H1 (cell line): ENCODE results near the gene C1RL. TPM values are rescaled to one million over a fixed set of nuclear protein-coding genes. Genes with fewer than 3 reads are reported as not detected.

ENCODE experiments used
- BCL11A ChIP-seq, 2 experiments: IDR thresholded peaks; one replicate each; pipeline ENCODE4 v1.6.1; 2011; ENCODE audit warnings: low read depth in 2 of 2, low read length in 2 of 2, mild to moderate bottlenecking in 2 of 2
- BRCA1 ChIP-seq: IDR thresholded peaks from 2 replicates; pipeline ENCODE4 v1.6.1; 2012; ENCODE audit warnings: low read depth, low read length, improper control_type of control experiment
- CTBP2 ChIP-seq: IDR thresholded peaks from 2 replicates; pipeline ENCODE4 v1.7.0; 2011; ENCODE audit warnings: borderline replicate concordance, mild to moderate bottlenecking, moderate library complexity, mixed read lengths, low read length; ENCODE audit not compliant: insufficient read depth, insufficient read length
- CTCF ChIP-seq, 3 experiments: IDR thresholded peaks; 1 replicate in 2 of 3; 2 replicates in 1 of 3; pipeline versions ENCODE4 v1.5.1 to v1.6.1; 2011; ENCODE audit warnings: low read length in 3 of 3, mild to moderate bottlenecking in 3 of 3, inconsistent platforms in 2 of 3, low read depth in 1 of 3, moderate library complexity in 1 of 3; ENCODE audit not compliant: insufficient read depth in 1 of 3; ENCODE audit errors: control extremely low read depth in 1 of 3
- E2F6 ChIP-seq: IDR thresholded peaks from 2 replicates; pipeline ENCODE4 v1.6.1; 2012; ENCODE audit warnings: inconsistent platforms
- EP300 ChIP-seq, 2 experiments: IDR thresholded peaks; 1 replicate in 1 of 2; 2 replicates in 1 of 2; pipeline ENCODE4 v1.6.1; 2011 to 2012; ENCODE audit warnings: low read depth in 2 of 2, low read length in 2 of 2, mild to moderate bottlenecking in 2 of 2, borderline replicate concordance in 1 of 2, inconsistent platforms in 1 of 2, moderate library complexity in 1 of 2
- HDAC2 ChIP-seq, 2 experiments: fragments of 300-600 bp in 1 of 2; sonication (generic) in 1 of 2; IDR thresholded peaks; 2 replicates each; pipeline ENCODE4 v1.6.1; 2011 to 2012; ENCODE audit warnings: low read depth in 2 of 2, low read length in 2 of 2, mild to moderate bottlenecking in 2 of 2, moderate library complexity in 2 of 2, borderline replicate concordance in 1 of 2, inconsistent platforms in 1 of 2
- JUN ChIP-seq: IDR thresholded peaks from 2 replicates; pipeline ENCODE4 v1.6.1; 2011; ENCODE audit warnings: low read depth, mild to moderate bottlenecking, improper control_type of control experiment, low read length
- JUND ChIP-seq: IDR thresholded peaks from 2 replicates; pipeline ENCODE4 v1.6.1; 2011; ENCODE audit warnings: mild to moderate bottlenecking, improper control_type of control experiment, low read length
- RFX5 ChIP-seq: IDR thresholded peaks from 2 replicates; pipeline ENCODE4 v1.6.1; 2011; ENCODE audit warnings: low read depth, low read length, improper control_type of control experiment, borderline replicate concordance
- SIN3A ChIP-seq, 2 experiments: IDR thresholded peaks in 1 of 2; conservative IDR thresholded peaks in 1 of 2; 2 replicates each; pipeline ENCODE4 v1.6.1; 2011 to 2012; ENCODE audit warnings: low read length in 2 of 2, improper control_type of control experiment in 1 of 2, low read depth in 1 of 2, mild to moderate bottlenecking in 1 of 2
- SIRT6 ChIP-seq: IDR thresholded peaks from one replicate; pipeline ENCODE4 v1.7.1; 2012; ENCODE audit warnings: low read length, inconsistent platforms
- SP2 ChIP-seq: IDR thresholded peaks from 2 replicates; pipeline ENCODE4 v1.6.1; 2012; ENCODE audit warnings: mild to moderate bottlenecking, low read length, inconsistent platforms
- SUZ12 ChIP-seq: fragments of 200-600 bp; sonication (generic); IDR thresholded peaks from 2 replicates; pipeline ENCODE4 v1.6.1; 2012; ENCODE audit warnings: mild to moderate bottlenecking, inconsistent platforms, low read length, moderate library complexity, mixed read lengths
- TBP ChIP-seq: IDR thresholded peaks from 2 replicates; pipeline ENCODE4 v1.6.1; 2011; ENCODE audit warnings: low read depth, low read length, improper control_type of control experiment
- TCF12 ChIP-seq: IDR thresholded peaks from 2 replicates; pipeline ENCODE4 v1.6.1; 2011; ENCODE audit warnings: low read depth, mild to moderate bottlenecking, low read length
- TEAD4 ChIP-seq: IDR thresholded peaks from 2 replicates; pipeline ENCODE4 v1.6.1; 2012; ENCODE audit warnings: low read depth, low read length, inconsistent platforms, mixed read lengths
- polyA plus RNA-seq, 7 experiments: library from polyadenylated mRNA; depleted of rRNA in 3 of 7; stranded (reverse) in 5 of 7; unstranded in 2 of 7; fragments of >200 nt in 5 of 7; fragments of 200-250 nt in 2 of 7; gene quantifications; 1 replicate in 5 of 7; 2 replicates in 1 of 7; 4 replicates in 1 of 7; pipeline versions ENCODE4 v1.2.1 to v1.2.3, GENCODE V29; 2011 to 2013; ENCODE audit warnings: missing spikeins in 2 of 7, mixed read lengths in 2 of 7
- total RNA-seq: library from RNA; stranded (reverse); fragmentation: NEBNext Ultra II Directional; extraction: Animal tissue kit (Norgen Biotek cat#: 25700); gene quantifications from 2 replicates; pipeline ENCODE4 v1.2.1, GENCODE V29; 2021
- TF ChIP-seq, protein P1 (sequence below): IDR thresholded peaks from 2 replicates; pipeline ENCODE4 v1.6.1; 2012; ENCODE audit warnings: low read length, inconsistent platforms

C1RL gene
- total and polyA plus RNA-seq, 2 of the 8 experiments (the other 6 are each of a cell fraction or from before 2014, with no cell fraction given), result 11.4 to 15.5 TPM

DNA sequence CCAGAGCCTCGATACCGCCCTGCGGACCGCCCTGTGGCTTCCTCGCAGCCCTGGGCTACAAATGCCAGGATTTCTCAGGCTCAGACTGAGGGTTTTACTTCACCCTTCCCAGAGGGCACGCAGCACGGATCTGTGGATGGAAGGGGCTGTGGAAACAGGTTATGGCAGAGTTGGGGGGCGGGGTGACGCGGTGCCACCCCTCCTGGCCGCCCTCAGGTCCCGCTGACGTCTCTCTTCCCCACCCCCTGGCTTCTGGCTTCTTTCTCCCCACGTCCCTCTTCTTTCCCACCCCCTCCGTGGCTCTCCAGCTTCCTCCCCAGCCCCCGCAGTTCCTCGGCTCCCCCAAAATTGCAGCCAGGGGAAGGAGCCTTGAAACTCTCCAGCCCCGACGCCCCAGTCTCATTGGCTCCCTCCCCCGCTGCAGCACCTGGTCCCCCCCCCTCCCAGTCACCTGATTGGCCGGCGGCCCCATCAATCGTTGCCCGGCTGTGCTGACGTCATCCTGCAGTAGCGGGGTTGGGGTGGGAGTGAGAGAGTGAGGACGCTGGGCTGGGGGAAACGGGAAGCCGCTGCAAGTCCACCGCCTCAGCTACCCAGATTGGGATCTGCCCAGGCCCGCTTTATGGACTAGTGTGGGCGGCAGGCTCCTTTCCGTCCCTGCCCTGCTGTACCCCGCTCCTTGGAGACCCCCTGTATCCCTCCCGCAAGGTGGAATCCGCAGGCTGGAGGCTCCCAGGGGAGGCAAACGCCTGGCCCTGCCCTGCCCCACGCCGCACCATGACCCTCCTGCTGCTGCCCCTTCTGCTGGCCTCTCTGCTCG, 21.1 kb upstream of the C1RL start, which contains the start of gene CLSTN3 (continued):
- TF ChIP-seq, protein P1, sequence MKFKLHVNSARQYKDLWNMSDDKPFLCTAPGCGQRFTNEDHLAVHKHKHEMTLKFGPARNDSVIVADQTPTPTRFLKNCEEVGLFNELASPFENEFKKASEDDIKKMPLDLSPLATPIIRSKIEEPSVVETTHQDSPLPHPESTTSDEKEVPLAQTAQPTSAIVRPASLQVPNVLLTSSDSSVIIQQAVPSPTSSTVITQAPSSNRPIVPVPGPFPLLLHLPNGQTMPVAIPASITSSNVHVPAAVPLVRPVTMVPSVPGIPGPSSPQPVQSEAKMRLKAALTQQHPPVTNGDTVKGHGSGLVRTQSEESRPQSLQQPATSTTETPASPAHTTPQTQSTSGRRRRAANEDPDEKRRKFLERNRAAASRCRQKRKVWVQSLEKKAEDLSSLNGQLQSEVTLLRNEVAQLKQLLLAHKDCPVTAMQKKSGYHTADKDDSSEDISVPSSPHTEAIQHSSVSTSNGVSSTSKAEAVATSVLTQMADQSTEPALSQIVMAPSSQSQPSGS, result no peak
- TF ChIP-seq SIN3A (conservative IDR thresholded peaks at IDR 0.05 in 1 of 2, IDR thresholded peaks at IDR 0.05 in 1 of 2; ENCODE audit: low read depth in 1 of 2, low read length in 2 of 2) (0 out of 4 replicates have a peak, but pooled peaks of 1 of the 2 experiments have one; percentile 45), E2F6 (no peak; the same call in 1 of the 2 replicates), TBP (peak; percentile 56; the same call in 1 of the 2 replicates), HDAC2 (IDR thresholded peaks at IDR 0.05; ENCODE audit: borderline replicate concordance in 1 of 2, low read depth in 2 of 2, low read length in 2 of 2) (no peak), BCL11A (IDR thresholded peaks at IDR 0.05; ENCODE audit: low read depth in 2 of 2, low read length in 2 of 2) (no peak), SUZ12 (no peak), JUN (no peak), JUND (peak; percentile 61; the same call in 1 of the 2 replicates), BRCA1 (no peak), TCF12 (no peak), SP2 (peak; percentile 58; the same call in 1 of the 2 replicates), RFX5 (no peak), SIRT6 (no peak), TEAD4 (no peak), CTBP2 (no peak), CTCF (IDR thresholded peaks at IDR 0.05; ENCODE audit: control extremely low read depth in 1 of 3, insufficient read depth in 1 of 3, low read depth in 1 of 3, low read length in 3 of 3) (no peak), EP300 (IDR thresholded peaks at IDR 0.05; ENCODE audit: borderline replicate concordance in 1 of 2, low read depth in 2 of 2, low read length in 2 of 2) (no peak)
